HG03097 (cell line): ENCODE measurements around the gene RGS21.
"Not testable (repeated sequence)": the region's sequence is repeated elsewhere in the genome, so short reads cannot be mapped to it uniquely, and the experiment has no call there.

Source experiments
- ATAC-seq: cut with Tn5 transposase; IDR thresholded peaks from one replicate; pipeline ENCODE4 v1.9.1; 2021; ENCODE audit not compliant: unreplicated experiment, low FRiP score

The RGS21 gene, protein sequence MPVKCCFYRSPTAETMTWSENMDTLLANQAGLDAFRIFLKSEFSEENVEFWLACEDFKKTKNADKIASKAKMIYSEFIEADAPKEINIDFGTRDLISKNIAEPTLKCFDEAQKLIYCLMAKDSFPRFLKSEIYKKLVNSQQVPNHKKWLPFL

DNA sequence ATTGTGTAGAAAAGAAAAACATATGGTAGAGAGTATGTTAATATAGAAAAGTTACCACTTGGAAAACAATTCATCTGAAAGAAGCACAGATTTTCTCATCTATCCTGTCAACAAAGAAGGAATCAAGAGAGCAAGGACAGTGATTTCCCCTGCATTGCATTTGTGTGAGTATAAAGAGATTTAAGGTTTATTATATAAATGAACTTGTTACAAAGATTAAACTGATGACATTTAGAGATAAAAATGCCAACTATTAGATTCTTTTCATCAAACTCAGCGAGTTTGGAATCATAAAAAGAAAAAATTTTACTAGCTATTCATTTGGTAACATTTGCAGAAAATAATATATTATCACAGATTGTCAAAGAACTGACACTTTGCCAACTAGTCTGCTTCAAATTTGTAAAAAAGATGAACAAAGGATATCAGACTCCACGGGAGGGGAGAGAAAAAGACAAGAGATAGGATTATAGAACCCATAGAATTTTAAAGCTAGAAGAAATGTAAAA lies at the start of gene RGS21:
Gene RGS21, plus strand, starts transcription at position 51 of the 509 bp plus-strand sequence. CDS start 26,045 bp downstream, outside the sequence.
- ATAC-seq, result no peak

DNA sequence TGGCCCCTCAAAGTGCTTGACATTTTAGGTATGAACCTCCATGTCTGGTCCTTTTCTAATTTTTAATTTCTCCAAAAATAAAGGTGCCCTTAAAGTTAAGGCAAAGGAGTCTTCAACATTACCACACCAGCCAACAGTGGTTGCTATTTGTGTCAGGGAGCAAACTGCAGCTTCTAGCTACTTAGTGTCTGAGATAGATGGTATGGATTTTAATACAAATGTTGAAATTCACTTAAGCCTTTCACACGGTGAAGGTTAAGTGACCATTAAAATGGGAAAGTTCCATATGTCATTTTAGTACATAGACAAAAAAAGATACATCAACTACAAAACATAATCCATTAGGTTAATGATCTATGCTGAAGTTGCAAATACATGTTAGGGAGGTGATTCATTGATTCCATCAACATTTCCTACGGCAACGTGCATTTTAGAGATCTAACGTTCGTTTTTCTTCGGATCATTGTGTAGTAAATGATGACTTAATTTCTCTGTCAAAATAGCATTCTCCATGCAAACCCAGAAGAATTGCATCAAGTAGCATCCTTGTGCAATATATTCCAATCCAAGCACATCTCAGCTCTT lies 48.2 kb upstream of the RGS21 start:
- ATAC-seq, result no peak

DNA sequence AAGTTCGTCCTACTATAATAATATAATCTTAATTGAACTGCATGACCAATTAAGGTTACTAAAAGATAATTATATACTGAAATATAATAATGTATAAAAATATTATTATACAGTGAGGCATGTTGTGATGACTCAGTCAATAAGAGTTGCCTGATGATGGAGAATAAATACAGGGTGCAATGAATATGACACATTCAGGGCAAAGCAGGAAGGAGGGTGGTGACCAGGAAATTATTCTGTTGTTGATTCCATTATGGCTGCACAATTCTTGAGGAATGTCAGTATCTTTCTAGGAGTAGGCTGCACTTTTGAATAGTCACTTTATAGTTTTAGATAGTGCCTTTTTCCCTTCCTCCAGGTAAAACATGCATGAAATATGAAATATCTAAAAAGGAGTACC lies 46.4 kb upstream of the RGS21 start:
- ATAC-seq, result no peak

DNA sequence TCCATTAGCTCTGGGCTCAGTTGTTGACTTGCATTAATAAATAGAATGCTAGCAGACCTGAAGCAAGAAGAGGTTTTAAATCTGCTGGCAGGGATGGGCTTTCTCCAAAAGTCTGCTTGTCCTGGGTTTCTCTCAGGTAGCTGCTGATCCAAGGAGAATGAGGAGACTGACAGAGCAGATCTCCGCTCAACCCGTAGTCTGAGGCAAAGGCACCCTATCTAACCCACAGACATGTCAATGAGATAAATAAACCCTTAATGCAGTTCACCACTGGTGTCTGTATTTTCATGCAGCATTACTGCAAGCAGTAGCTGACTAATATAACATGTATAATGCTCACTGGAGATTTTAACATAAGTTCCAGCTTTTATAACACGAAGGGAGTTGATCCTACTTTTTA lies 44.1 kb upstream of the RGS21 start:
- ATAC-seq, result no peak

GRCh38 chr1:192274588-192274987 lies 42.2 kb upstream of the RGS21 start:
- no peak for ATAC-seq

GRCh38 chr1:192277635-192278034 lies 39.2 kb upstream of the RGS21 start:
- ATAC-seq, result no peak

DNA sequence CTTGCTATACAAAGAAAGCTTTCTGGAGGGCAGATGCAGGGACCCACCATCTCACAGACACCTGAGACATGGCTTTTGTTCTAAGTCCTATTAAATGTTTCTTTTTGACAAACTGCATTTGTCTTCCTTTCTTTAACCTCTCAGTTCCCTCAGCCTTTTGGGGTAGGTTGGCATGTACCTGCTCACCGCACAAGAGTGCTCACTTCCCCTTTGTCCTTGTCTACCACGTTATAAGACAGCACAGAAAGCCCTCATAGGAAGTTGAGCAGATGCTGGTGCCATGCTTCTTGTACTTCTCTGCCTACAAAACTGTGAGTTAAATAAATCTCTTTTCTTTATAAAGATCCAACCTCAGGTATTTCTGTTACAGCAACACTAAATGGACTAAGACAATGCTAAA lies 31.9 kb upstream of the RGS21 start:
- ATAC-seq, result no peak

DNA sequence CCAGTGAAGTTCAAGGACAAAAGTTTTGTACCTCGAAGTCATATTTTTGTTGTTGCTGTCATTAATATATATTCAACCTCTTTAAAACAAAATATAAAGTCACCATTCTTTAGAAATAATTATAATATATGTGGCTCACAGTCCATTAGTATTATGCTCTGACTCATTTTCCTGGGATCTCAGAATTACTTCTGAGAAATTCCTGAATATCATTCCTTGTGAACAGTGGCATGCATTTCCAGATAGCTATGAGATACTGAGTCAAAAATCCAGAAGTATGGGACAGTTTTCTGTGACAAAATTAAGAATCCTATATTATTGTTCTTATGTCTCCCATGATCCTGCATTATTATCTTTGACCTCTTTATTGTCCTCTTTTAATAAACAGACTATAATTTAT lies 13.8 kb upstream of the RGS21 start:
- no peak for ATAC-seq

DNA sequence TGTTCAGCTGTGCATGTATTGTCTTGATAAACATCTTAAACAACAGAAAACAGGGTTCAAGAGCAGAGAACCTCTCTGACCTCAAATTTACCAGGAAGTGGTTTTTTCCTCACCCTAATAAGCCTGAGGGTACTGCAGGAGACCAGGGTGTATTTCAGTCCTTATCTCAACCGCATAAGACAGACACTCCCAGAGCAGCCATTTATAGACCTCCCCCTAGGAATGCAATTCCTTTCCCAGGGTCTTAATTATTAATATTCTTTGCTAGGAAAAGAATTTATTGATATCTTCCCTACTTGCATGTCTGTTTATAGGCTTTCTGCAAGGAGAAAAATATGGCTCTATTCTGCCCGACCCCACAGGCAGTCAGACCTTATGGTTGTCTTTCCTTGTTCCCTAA lies 8.5 kb upstream of the RGS21 start:
- ATAC-seq, result not testable (repeated sequence)

GRCh38 chr1:192311281-192311680 lies 5.5 kb upstream of the RGS21 start:
- no peak for ATAC-seq

DNA sequence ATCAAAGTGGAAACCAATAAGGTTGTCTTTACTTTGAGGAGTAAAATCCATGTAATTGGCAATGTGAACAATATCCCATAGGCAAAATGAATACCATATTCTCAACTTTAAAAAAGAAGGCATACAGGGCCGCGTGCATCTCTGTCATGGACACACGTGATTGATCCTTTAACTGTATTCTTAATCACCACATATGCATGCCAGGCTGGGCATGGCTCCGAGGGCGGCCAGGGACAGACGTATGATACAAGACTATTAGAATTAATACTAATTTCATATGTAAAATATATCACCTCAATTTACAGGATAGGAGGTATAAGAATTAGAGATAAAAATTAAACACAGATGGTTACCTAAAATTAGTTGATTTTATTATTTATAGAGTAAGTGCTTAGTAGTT lies 11.2 kb downstream of the RGS21 start:
- ATAC-seq, result no peak

DNA sequence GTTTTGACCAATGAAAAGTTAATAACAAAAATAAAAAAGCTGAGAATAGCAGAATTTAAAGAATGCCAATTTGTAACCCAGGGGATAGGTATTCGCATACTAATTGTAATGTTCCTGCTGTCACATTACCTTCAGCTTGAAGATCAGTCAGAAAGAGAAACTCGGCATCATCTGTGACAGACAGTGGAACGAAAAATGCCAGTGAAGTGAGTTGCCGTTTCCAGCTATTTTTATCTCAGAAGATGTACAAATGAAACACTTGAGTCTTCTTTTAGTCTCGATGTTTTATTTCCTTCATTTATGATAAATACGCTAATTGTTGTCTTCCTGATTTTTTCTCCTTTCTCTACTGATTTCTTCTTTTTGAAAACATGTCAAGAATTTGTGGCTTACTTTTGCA lies 26.1 kb downstream of the RGS21 start:
- no peak for ATAC-seq

DNA sequence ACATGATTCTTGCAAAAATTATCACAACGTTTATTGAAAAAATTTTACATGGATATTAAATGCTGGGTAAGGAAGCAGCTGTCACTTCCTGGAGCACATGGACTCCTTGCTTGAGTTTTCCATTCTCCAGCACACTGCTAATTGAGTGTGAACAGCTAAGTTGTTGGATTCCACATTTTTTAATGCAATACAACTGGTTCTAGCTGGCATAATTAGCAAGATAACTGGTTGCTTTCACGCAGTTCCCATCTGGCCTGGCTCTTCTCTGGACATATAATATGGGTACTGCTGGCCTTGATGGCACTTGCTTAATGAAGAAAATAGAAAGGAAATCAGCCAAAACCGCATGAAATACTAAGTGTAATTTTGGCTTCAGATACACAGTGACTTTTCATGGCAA lies 26.6 kb downstream of the RGS21 start:
- ATAC-seq, result no peak

GRCh38 chr1:192349314-192349713 lies 32.5 kb downstream of the RGS21 start:
- ATAC-seq, result no peak

- ATAC-seq, result no peak
Observed at GRCh38 chr1:192350356-192350755, 33.6 kb downstream of the RGS21 start.

- ATAC-seq, result no peak
Observed at GRCh38 chr1:192351550-192351949, 34.8 kb downstream of the RGS21 start.

- ATAC-seq, result no peak
Observed at GRCh38 chr1:192357924-192358323, 41.1 kb downstream of the RGS21 start.

- no peak for ATAC-seq
Observed at GRCh38 chr1:192358402-192358801, 41.6 kb downstream of the RGS21 start.

- no peak for ATAC-seq
Observed at GRCh38 chr1:192358822-192359221, 42.0 kb downstream of the RGS21 start.

DNA sequence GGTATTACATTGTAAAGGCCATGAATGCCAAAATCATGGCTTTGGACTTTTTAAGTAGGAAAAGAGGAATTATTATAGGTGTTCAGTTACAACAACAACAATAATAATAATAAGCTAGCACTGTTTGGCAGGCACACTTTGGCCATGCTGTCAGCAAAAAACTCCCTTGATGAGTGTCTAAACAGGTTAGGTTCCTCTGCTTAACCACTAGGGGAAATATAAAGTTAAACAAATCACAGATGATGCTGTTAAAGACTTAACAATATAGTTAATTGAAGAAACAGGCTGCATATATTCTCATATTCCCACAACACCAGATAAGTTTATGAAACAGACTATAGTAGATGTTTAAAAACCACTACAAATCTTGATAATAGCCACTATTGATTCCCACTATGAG lies 46.4 kb downstream of the RGS21 start:
- ATAC-seq, result no peak

DNA sequence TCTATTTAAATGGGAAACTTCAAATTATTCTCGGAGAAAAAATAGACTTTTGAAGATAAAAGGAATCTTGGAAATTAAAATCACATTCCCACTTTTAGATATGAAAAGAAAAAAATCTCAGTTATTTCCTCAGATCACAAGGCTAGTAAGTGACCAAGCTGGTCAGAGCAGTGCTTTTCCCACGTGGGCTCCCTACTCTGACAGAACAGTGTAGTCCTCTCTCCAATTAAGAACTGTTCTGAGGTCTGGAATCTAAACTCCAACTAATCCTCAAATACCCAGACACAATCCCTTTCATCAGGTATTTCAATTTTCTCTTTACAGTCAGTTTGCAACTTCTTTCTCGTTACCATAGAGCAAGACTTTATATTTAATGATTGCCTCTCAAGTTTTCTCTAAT lies 50.6 kb downstream of the RGS21 start:
- ATAC-seq, result no peak

DNA sequence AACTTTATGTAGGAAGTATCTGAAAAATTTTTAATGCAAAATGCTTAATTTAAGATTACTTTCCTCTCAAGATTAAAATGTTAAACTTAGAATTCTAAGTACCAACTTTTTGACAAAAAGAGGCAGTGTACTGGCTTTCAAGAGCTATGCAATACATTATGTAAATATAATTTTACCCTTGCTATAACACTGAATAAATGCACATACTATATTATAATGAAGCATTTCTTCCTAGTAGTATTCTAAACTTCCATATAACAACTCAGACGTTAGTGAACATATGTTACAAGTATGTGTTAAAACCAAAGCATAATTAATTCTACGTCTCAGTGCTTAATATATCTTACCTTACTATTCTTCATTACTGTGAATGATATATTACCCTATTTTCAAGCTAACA lies 58.5 kb downstream of the RGS21 start:
- no peak for ATAC-seq

- ATAC-seq, result no peak
Observed at GRCh38 chr1:192376374-192376773, 59.6 kb downstream of the RGS21 start.
